OCI-LY7 (cell line): Measurements from ENCODE around the gene MRPL45. TPM values are rescaled to one million over a fixed set of nuclear protein-coding genes. Genes with fewer than 3 reads are reported as not detected.

Experiments
- BruUV-seq: library from RNA; stranded (reverse); fragments of 400-500 nt; replicated peaks from 2 replicates; lab custom pipeline; 2021; lab: Mats Ljungman, UMichigan
- CTCF ChIA-PET: fragments of 300-600 bp; sonication (Branson Sonifier 250); formaldehyde crosslinking; loops from one replicate; lab custom pipeline; 2022; ENCODE audit warnings: antibody characterized with exemption; ENCODE audit not compliant: unreplicated experiment; lab: Charles Lee
- POLR2A ChIA-PET: fragments of 300-600 bp; sonication (Branson Sonifier 250); formaldehyde crosslinking; loops from one replicate; lab custom pipeline; 2022; ENCODE audit warnings: antibody characterized with exemption; lab: Charles Lee
- DNase-seq: peaks from one replicate; pipeline ENCODE4 v3.0.0-alpha.2; 2015; ENCODE audit warnings: low spot score
- H2AFZ ChIP-seq: fragments of 200-600 bp; sonication (generic), shearing (Covaris generic); 2 replicates; pipeline ENCODE4 v1.6.1; 2014; ENCODE audit warnings: mild to moderate bottlenecking, antibody characterized with exemption, low read length, moderate library complexity
- H3K27ac ChIP-seq: fragments of 200-600 bp; sonication (generic); 2 replicates; pipeline ENCODE4 v1.5.1; 2014; ENCODE audit warnings: mixed run types, low read depth, mild to moderate bottlenecking, moderate library complexity, low read length, inconsistent platforms; ENCODE audit not compliant: poor library complexity, severe bottlenecking
- H3K36me3 ChIP-seq: fragments of 200-600 bp; sonication (generic); 2 replicates; pipeline ENCODE4 v1.6.1; 2014; ENCODE audit warnings: mild to moderate bottlenecking, antibody characterized with exemption, low read length, moderate library complexity, mixed read lengths; ENCODE audit not compliant: insufficient read depth
- H3K4me1 ChIP-seq: fragments of 200-600 bp; sonication (generic); 2 replicates; pipeline ENCODE4 v1.5.1; 2014; ENCODE audit warnings: mild to moderate bottlenecking, low read length; ENCODE audit not compliant: insufficient read depth, poor library complexity, severe bottlenecking
- H3K4me2 ChIP-seq: fragments of 200-600 bp; sonication (generic); 2 replicates; pipeline ENCODE4 v1.6.1; 2014; ENCODE audit warnings: mild to moderate bottlenecking, low read length
- H3K4me3 ChIP-seq: fragments of 200-600 bp; sonication (generic); 2 replicates; pipeline ENCODE4 v1.5.1; 2014; ENCODE audit warnings: mild to moderate bottlenecking, low read depth, low read length; ENCODE audit not compliant: poor library complexity, severe bottlenecking
- H3K79me2 ChIP-seq: fragments of 200-600 bp; sonication (generic); 2 replicates; pipeline ENCODE4 v1.6.1; 2016; ENCODE audit warnings: low read depth, mild to moderate bottlenecking, low read length, moderate library complexity, mixed read lengths; ENCODE audit not compliant: insufficient read depth
- H3K9me2 ChIP-seq: fragments of 200-600 bp; sonication (generic); 2 replicates; pipeline ENCODE4 v1.6.1; 2016; ENCODE audit warnings: mild to moderate bottlenecking, low read length, mixed read lengths; ENCODE audit not compliant: insufficient read depth
- H3K9me3 ChIP-seq: fragments of 200-600 bp; sonication (generic); 2 replicates; pipeline ENCODE4 v1.6.1; 2014; ENCODE audit warnings: mild to moderate bottlenecking, mixed run types, low read length, mixed read lengths
- H4K20me1 ChIP-seq: fragments of 200-600 bp; sonication (generic); 2 replicates; pipeline ENCODE4 v1.6.1; 2014; ENCODE audit warnings: mild to moderate bottlenecking, antibody characterized with exemption, low read length, moderate library complexity, mixed read lengths; ENCODE audit not compliant: insufficient read depth
- CTCF ChIP-seq: fragments of 200-600 bp; sonication (generic); conservative IDR thresholded peaks from 2 replicates; pipeline ENCODE4 v1.5.1; 2014; ENCODE audit warnings: mild to moderate bottlenecking, antibody characterized with exemption, low read length, moderate library complexity, mixed read lengths
- EZH2phosphoT487 ChIP-seq: fragments of 200-600 bp; sonication (generic); IDR thresholded peaks from 2 replicates; pipeline ENCODE4 v1.6.1; 2018; ENCODE audit warnings: low read depth, borderline replicate concordance, mild to moderate bottlenecking, mixed run types, antibody characterized with exemption, low read length, moderate library complexity, mixed read lengths
- intact Hi-C: fragments of 100-400 bp; cut with micrococcal nuclease; formaldehyde crosslinking; loops from one replicate; pipeline ENCODE4 v1.10.0; 2022; ENCODE audit not compliant: unreplicated experiment
- total RNA-seq, 2 experiments: library from RNA; depleted of rRNA in 1 of 2; stranded (reverse); fragments of >200 nt in 1 of 2; shearing (Covaris generic) in 1 of 2; gene quantifications; 2 replicates each; pipeline ENCODE4 v1.2.3, GENCODE V29; 2014 to 2022

Gene MRPL45
- total RNA-seq, 2 experiments from 2014 or later: 29.5 to 45.1 TPM

- intact Hi-C loops: no loop called here
- TF ChIP-seq CTCF (no peak), EZH2phosphoT487 (no peak)
- Histone ChIP-seq H3K79me2 (no peaks in the 10 kb centered on the region), H3K4me1 (no peaks in the 10 kb centered on the region), H3K4me2 (no peak overlapping the region), H2AFZ (no peak overlapping the region), H3K27ac (no peak overlapping the region), H4K20me1 (no peaks in the 10 kb centered on the region), H3K9me2 (no peaks in the 10 kb centered on the region), H3K36me3 (peaks cover 69% of the 10 kb centered on the region), H3K9me3 (no peaks in the 10 kb centered on the region), H3K4me3 (no peak overlapping the region)
- CTCF ChIA-PET: no interaction called here
- no TSS peak for BruUV-seq
- POLR2A ChIA-PET: no interaction called here
- no peak for DNase-seq
These were observed 72.3 kb downstream of the MRPL45 start for GRCh38 chr17:38369124-38369886.

Other genes with a start within 250 kb of the MRPL45 start
- gene TBC1D3C, start 228.5 kb upstream of the MRPL45 start, total RNA-seq (2014; rRNA removed; shearing (Covaris generic)): not detected in 2 replicates
- gene TBC1D3C, start 228.5 kb upstream of the MRPL45 start, total RNA-seq (2022): not detected in 2 replicates
- gene TBC1D3E, start 169.2 kb upstream of the MRPL45 start, total RNA-seq (2014; rRNA removed; shearing (Covaris generic)): not detected in 2 replicates
- not detected in 2 replicates for gene TBC1D3E, start 169.2 kb upstream of the MRPL45 start, total RNA-seq (2022)
- gene TBC1D3, start 104.6 kb upstream of the MRPL45 start, total RNA-seq (2014; rRNA removed; shearing (Covaris generic)): not detected in 2 replicates
- gene TBC1D3, start 104.6 kb upstream of the MRPL45 start, total RNA-seq (2022): not detected in 2 replicates
- 0.21 and 0.32 TPM in 2 replicates for gene GPR179, start 46.8 kb downstream of the MRPL45 start, total RNA-seq (2014; rRNA removed; shearing (Covaris generic))
- 0.06 and 1.1 TPM in 2 replicates for gene GPR179, start 46.8 kb downstream of the MRPL45 start, total RNA-seq (2022)
- gene SOCS7, start 54.7 kb downstream of the MRPL45 start, total RNA-seq (2014; rRNA removed; shearing (Covaris generic)): 27.0 and 36.1 TPM in 2 replicates
- gene SOCS7, start 54.7 kb downstream of the MRPL45 start, total RNA-seq (2022): 39.1 and 44.9 TPM in 2 replicates
- gene ARHGAP23, start 131.3 kb downstream of the MRPL45 start, total RNA-seq (2014; rRNA removed; shearing (Covaris generic)): 18.6 and 25.4 TPM in 2 replicates
- gene ARHGAP23, start 131.3 kb downstream of the MRPL45 start, total RNA-seq (2022): 14.6 and 16.3 TPM in 2 replicates